GM21360 (cell line): ENCODE measurements around the gene FGFBP1.
"Not testable (repeated sequence)": the region's sequence is repeated elsewhere in the genome, so short reads cannot be mapped to it uniquely, and the experiment has no call there.

Experiments used
- ATAC-seq: cut with Tn5 transposase; IDR thresholded peaks from one replicate; pipeline ENCODE4 v1.9.1; 2021; ENCODE audit warnings: mild to moderate bottlenecking, moderate library complexity; ENCODE audit not compliant: unreplicated experiment

FGFBP1 gene

DNA sequence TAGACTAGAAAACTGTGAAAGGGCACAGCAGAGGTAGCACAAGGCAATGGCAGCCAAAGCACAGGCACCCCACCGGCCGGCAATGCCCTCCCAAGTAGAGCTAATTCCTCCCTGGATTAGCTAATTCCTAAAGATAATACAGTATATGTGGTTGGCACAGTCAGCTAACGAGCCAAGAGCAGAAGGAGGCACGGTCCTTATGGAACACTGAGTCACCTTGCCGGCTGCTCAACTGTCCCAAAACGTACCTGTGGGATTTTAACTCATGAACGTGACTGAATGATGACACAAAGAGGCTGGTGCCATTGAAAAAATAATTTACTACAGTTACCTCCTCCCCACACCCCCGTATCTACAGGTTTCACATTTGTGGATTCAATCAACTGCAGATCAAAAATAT, 9.1 kb upstream of the FGFBP1 start:
- no peak for ATAC-seq

DNA sequence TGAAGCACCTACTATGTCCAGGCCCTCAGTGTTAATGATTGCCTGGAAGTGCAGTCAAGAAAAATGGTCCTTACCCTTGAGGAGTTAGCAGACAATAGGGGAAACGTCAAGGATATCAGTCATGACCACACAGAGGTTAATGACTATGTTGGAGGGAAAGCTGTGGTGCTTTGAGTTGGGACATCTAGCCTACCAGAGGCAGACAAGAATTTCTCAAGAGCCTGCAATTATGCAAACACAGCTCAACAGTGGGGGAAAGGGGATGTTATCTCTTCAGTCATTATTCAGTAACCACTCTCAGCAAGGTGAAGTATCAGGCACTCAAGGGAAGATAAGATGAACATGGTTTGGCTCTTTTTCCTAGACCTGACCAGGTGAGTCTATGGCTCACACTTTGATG, 7.0 kb upstream of the FGFBP1 start:
- no peak for ATAC-seq

- no peak for ATAC-seq
Observed at GRCh38 chr4:15944895-15945294, 6.4 kb upstream of the FGFBP1 start.

DNA sequence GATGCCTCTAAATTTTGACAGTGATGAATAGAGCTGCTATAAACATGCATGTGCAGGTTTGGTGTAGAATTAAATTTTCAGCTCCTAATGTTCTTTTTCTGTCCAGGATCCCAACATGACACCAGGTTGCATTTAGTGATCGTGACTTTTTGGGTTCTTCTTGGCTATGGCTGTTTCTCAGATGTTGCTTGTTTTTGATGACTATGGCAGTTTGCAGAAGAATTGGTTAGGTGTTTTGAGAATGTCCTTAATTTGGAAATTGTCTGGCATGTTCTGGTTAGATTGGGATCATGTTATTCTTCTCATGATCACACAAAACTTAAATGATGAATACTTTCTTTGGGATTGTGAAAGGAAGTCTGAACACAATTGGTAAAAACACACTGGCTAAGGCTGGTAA, 3.7 kb upstream of the FGFBP1 start:
- no peak for ATAC-seq

DNA sequence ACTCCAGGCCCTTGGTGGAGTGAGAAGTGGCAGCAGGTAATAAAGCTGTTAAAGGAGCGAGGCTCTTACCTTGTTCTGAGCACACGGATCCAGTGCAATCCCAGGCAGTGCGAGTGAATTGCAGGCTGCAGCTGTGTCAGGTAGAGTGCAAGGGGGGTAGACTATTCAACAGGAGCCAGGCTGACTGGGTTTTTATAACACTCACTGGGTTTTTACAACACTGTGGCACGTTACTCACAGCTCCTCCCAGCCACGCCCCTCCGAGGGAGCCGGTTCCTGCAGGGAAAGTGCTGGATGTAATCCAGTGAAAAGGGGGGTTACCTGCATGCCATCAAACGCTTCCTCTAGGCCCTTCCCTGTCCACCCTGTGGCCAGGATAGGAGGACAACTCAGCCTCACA, 358 bp downstream of the FGFBP1 start:
- ATAC-seq = no peak

DNA sequence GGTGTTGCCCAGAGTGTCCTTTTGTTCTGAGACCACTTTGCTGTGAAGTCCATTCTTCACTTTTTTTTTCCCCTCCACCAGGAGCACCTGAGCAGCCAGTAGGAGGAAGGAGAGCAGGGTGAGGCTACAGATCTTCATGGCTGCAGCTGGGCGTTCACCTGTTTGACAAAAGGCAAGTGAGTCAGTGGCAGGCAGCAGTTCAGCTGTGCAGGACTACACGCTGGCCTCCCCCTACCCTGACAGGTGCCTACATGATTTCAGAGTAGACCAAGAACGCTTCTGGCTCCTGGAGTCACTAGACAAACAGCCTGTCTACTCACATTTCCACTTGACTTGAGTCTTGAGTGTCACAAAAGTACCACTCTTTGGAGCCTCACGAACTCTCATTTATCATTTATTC, 2.0 kb downstream of the FGFBP1 start:
- no peak for ATAC-seq

- no peak for ATAC-seq
Observed at GRCh38 chr4:15935504-15936402, 2.8 kb downstream of the FGFBP1 start.

DNA sequence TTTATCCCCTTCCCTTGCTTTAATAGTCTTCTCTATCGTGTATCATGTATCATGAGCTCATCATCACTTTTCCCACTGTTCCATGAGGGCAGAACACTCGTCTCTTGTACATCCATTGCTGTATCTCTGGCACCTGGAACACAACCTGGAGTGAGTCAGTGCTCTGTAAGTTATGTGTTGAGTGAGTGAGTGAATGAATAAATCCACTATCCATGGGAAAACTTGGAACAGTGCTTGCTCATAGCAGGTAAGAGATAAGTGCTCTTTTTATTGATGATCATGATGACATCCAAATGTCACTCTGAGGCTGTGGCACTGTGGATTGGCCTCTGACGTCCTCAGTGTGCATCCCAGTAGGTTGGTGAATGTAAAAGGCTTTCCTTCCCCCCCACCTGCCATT, 4.3 kb downstream of the FGFBP1 start:
- ATAC-seq = no peak

DNA sequence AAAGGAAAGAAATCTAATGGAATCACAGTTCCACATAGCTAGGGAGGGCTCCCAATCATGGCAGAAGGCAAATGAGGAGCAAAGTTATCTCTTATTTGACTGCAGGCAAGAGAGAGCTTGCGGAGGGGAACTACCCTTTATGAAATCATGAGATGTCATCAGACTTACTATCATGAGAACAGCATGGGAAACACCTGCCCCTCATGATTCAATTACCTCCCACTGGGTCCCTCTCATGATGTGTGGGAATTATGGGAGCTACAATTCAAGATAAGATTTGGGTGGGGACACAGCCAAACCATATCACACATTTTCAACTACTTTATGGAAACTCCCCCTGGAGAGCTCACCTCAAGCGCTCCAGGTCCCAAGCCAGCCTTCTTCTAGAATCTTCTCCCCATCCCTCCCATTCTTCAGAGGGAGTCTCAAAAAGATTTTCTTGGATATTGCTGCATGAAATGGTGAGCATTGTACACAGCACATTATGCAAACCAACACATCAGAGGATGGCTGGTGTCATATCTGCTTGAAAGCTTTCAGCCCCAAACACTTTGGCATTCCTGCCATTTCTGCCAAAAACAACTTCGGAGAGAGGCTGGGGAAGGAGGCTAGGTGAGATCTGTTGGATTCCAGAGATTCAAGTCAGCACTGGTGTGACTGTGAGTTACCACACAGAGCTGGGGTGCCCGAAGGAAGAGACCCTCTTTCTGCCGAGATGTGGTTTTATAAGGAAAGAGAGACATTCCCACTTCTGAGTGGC, 6.9 kb downstream of the FGFBP1 start:
- no peak for ATAC-seq

GRCh38 chr4:15930314-15930713, 8.2 kb downstream of the FGFBP1 start:
- peak; percentile 55 for ATAC-seq

- ATAC-seq = no peak
Observed at GRCh38 chr4:15929540-15929939, 9.0 kb downstream of the FGFBP1 start.

GRCh38 chr4:15928883-15929282, 9.7 kb downstream of the FGFBP1 start:
- ATAC-seq = no peak

- no peak for ATAC-seq
Observed at GRCh38 chr4:15926486-15926885, 12.1 kb downstream of the FGFBP1 start.

GRCh38 chr4:15925830-15926229, 12.7 kb downstream of the FGFBP1 start:
- ATAC-seq = no peak

- ATAC-seq = no peak
Observed at GRCh38 chr4:15921592-15921932, 17.0 kb downstream of the FGFBP1 start.

GRCh38 chr4:15920723-15921591, 17.6 kb downstream of the FGFBP1 start:
- no peak for ATAC-seq

DNA sequence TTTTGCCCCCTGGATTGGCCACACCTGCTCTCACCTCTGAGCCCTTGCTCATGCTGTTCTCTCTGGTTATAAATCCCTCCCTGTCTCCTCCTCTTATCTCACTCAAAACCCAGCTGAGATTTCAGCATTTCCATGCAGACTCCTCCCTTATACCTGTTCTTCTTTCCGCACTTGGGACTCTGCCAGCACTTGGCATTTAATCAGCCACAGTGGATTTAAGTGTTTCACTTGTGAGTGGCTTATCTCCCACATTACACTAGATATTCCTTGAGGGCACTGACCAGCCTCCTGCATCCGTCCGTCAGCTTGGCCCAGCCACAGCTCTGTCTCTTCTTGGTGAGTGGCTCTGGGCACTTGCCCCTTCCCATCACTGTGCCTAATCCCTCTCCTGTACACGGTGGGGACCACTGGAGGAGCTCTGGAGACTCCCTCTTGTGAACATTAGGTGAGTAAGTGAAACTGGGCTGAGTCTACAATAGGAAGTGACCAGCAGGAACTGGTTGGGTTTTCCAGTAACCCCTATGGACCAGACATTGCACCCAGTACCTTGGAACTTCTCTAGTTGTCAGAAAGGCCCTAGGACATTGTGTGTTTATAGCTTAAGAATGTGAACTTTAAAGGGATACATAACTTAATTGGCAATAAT, 19.9 kb downstream of the FGFBP1 start:
- no peak for ATAC-seq

DNA sequence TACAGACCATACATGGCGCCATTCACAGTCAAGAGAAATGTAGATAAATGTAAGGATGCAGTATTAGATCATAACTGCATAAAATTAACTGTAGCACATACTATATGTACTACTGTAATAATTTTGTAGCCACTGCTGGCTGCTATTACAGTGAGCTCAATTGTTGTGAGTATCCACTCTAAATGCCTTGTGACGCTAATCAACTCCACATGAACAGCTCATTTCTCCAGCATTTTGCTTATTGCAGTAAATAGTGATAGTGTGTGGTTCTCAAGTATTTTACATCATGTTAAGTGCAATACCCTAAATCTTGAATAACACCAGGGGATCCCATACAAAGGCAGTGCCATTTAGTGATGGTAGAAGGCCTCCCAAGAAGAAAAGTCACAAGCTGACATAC, 21.2 kb downstream of the FGFBP1 start:
- no peak for ATAC-seq

DNA sequence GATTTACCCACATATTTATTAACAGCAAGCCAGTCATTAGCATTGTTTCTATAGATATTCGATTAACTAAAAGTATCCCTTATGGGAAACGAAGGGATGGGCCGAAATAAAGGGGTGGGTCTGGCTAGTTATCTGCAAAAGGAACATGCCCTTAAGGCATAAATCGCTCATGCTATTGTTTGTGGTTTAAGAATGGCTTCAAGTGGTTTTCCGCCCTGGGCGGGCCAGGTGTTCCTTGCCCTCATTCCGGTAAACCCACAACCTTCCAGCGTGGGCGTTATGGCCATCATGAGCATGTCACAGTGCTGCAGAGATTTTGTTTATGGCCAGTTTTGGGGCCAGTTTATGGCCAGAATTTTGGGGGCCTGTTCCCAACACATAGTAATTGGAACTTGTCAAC, 22.2 kb downstream of the FGFBP1 start:
- not testable (repeated sequence) for ATAC-seq

DNA sequence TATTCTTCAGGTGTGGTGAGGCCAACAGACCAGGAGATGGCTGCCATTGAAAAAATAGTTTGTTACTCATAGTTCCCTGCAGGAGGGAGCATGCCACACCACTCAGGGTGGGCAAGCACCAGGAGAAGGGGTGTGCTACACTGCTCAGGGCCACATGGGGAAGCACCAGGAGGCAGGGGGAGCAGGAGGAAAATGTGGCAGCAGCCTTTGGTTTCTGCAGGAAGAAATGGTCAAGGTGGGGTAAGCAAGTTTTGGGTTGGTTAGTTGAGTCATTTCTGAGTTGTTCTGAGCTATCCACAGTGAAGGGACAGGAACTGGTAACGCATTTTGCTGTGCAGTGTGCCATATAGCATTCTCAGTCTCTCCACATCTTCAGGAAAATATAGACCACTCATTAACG, 23.8 kb downstream of the FGFBP1 start:
- ATAC-seq = no peak

DNA sequence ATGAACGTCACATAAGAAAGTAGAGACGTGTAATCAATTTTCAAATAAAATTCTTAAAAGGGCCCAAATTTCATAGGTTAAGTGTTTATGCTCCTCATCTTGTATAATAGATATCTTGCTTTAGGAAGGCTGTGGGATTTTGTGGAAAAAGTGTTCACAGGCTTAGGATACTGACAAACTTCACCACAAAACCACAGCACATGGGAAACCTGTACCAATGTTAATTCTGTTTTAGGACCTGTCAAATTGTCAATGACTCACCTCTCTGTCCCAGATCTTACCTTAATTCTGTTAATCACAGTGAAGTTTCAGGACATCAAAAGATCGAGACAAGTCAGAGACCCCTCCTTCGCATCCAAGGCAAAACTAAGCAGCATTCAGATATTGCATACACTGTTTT, 24.2 kb downstream of the FGFBP1 start:
- ATAC-seq = no peak
